ENCODE measurements around the gene FMNL2.

GRCh38 chr2:152390837-152391236 lies 55.9 kb downstream of the FMNL2 start:
- TF ChIP-seq SMC3 (conservative IDR thresholded peaks at IDR 0.05; ENCODE audit: poor library complexity) (no peak), CTCF (IDR thresholded peaks at IDR 0.05; ENCODE audit: poor library complexity, severe bottlenecking) (no peak), RAD21 (conservative IDR thresholded peaks at IDR 0.05) (no peak)
